Islet precursor cell (in vitro differentiated cells): Measurements from ENCODE around the gene DGKB.
A peak's percentile ranks its signal among the peaks of the same experiment; 100 is the strongest.

Experiments
- DNase-seq: peaks from one replicate; pipeline ENCODE4 v3.0.0-alpha.2; 2018

Gene DGKB

GRCh38 chr7:14682910-14683465 lies 219.6 kb downstream of the DGKB start:
- DNase-seq = no peak

- no peak for DNase-seq
Observed at GRCh38 chr7:14676896-14677295, 225.7 kb downstream of the DGKB start.

GRCh38 chr7:14673202-14673601 lies 229.3 kb downstream of the DGKB start:
- DNase-seq = no peak

- DNase-seq = no peak
Observed at GRCh38 chr7:14666913-14667312, 235.6 kb downstream of the DGKB start.

- DNase-seq = no peak
Observed at GRCh38 chr7:14666304-14666703, 236.2 kb downstream of the DGKB start.

GRCh38 chr7:14639801-14640200 lies 262.8 kb downstream of the DGKB start:
- no peak for DNase-seq

GRCh38 chr7:14639329-14639728 lies 263.2 kb downstream of the DGKB start:
- DNase-seq = no peak

- DNase-seq = no peak
Observed at GRCh38 chr7:14637968-14638367, 264.6 kb downstream of the DGKB start.

GRCh38 chr7:14635955-14636354 lies 266.6 kb downstream of the DGKB start:
- no peak for DNase-seq

- DNase-seq = no peak
Observed at GRCh38 chr7:14630048-14630447, 272.5 kb downstream of the DGKB start.

GRCh38 chr7:14628516-14628915 lies 274.0 kb downstream of the DGKB start:
- DNase-seq = no peak

- DNase-seq = no peak
Observed at GRCh38 chr7:14626076-14626475, 276.5 kb downstream of the DGKB start.

GRCh38 chr7:14622559-14622958 lies 280.0 kb downstream of the DGKB start:
- no peak for DNase-seq

- DNase-seq = peak; percentile 62
Observed at GRCh38 chr7:14606101-14606500, 296.4 kb downstream of the DGKB start.

GRCh38 chr7:14604606-14605005 lies 297.9 kb downstream of the DGKB start:
- DNase-seq = peak; percentile 62

- no peak for DNase-seq
Observed at GRCh38 chr7:14602851-14603250, 299.7 kb downstream of the DGKB start.

GRCh38 chr7:14600766-14601367 lies 301.7 kb downstream of the DGKB start:
- DNase-seq = no peak

GRCh38 chr7:14598978-14599377 lies 303.6 kb downstream of the DGKB start:
- DNase-seq = no peak

GRCh38 chr7:14596421-14596820 lies 306.1 kb downstream of the DGKB start:
- no peak for DNase-seq

GRCh38 chr7:14590206-14590605 lies 312.3 kb downstream of the DGKB start:
- DNase-seq = no peak

GRCh38 chr7:14585232-14585631 lies 317.3 kb downstream of the DGKB start:
- DNase-seq = no peak

- no peak for DNase-seq
Observed at GRCh38 chr7:14583518-14583917, 319.0 kb downstream of the DGKB start.

GRCh38 chr7:14582010-14582409 lies 320.5 kb downstream of the DGKB start:
- DNase-seq = no peak

GRCh38 chr7:14579971-14580370 lies 322.6 kb downstream of the DGKB start:
- DNase-seq = no peak

GRCh38 chr7:14576578-14576977 lies 326.0 kb downstream of the DGKB start:
- DNase-seq = no peak
